ENCODE results near the gene NAV3.

Gene NAV3

GRCh38 chr12:77995436-77996167 is 164.9 kb downstream of the NAV3 start:
- ChIA-PET CTCF (no interaction called here), POLR2A (no interaction called here)
- no peak overlapping the region for H3K4me3 ChIP-seq (ENCODE audit: low read depth, low read length)
- no peak for TF ChIP-seq CTCF (IDR thresholded peaks at IDR 0.05; ENCODE audit: insufficient read depth, low read length, missing control alignments)
- DNase-seq (ENCODE audit: low read depth, low spot score), result peak; percentile 9

- TF ChIP-seq CTCF (IDR thresholded peaks at IDR 0.05; ENCODE audit: insufficient read depth, low read length, missing control alignments), result no peak
- no peak overlapping the region for H3K4me3 ChIP-seq (ENCODE audit: low read depth, low read length)
- no peak for DNase-seq (ENCODE audit: low read depth, low spot score)
- ChIA-PET CTCF (interaction anchor here (1.3 to 2.3 kb wide), 3 partner anchors 12 to 150 kb away, joined by 4 to 8 read pairs (median 5); no protein-coding TSS in a partner anchor), POLR2A (no interaction called here)
These were observed 166.0 kb downstream of the NAV3 start for GRCh38 chr12:77996670-77997069.

GRCh38 chr12:77998236-77998786 is 167.6 kb downstream of the NAV3 start:
- no peak for DNase-seq (ENCODE audit: low read depth, low spot score)
- H3K4me3 ChIP-seq (ENCODE audit: low read depth, low read length), result no peak overlapping the region
- ChIA-PET POLR2A (no interaction called here), CTCF (interaction anchor here (0.9 to 2.3 kb wide), 8 partner anchors 9 to 278 kb away, joined by 3 to 8 read pairs (median 4); no protein-coding TSS in a partner anchor)
- TF ChIP-seq CTCF (IDR thresholded peaks at IDR 0.05; ENCODE audit: insufficient read depth, low read length, missing control alignments), result no peak

- DNase-seq (ENCODE audit: low read depth, low spot score), result no peak
- TF ChIP-seq CTCF (IDR thresholded peaks at IDR 0.05; ENCODE audit: insufficient read depth, low read length, missing control alignments), result no peak
- H3K4me3 ChIP-seq (ENCODE audit: low read depth, low read length), result no peak overlapping the region
- POLR2A ChIA-PET, result no interaction called here
- CTCF ChIA-PET, result interaction anchor here (0.7 kb wide), 1 partner anchor 11 kb away, joined by 3 read pairs; no protein-coding TSS in a partner anchor
These were observed 168.5 kb downstream of the NAV3 start for GRCh38 chr12:77999074-77999715.

GRCh38 chr12:78002878-78003277 is 172.2 kb downstream of the NAV3 start:
- TF ChIP-seq CTCF (IDR thresholded peaks at IDR 0.05; ENCODE audit: insufficient read depth, low read length, missing control alignments), result no peak
- CTCF ChIA-PET, result interaction anchor here (1.0 kb wide), 1 partner anchor 10 kb away, joined by 3 read pairs; no protein-coding TSS in a partner anchor
- POLR2A ChIA-PET, result no interaction called here
- DNase-seq (ENCODE audit: low read depth, low spot score), result no peak
- no peak overlapping the region for H3K4me3 ChIP-seq (ENCODE audit: low read depth, low read length)
